SK-N-SH treated with all-trans-retinoic acid at 6 μM for 48 hours (cell line): ENCODE data around the gene PID1.

Source experiments
- CREB5 ChIP-seq: fragments of 250-450 bp; sonication (Bioruptor Pico); IDR thresholded peaks from 2 replicates; pipeline ENCODE4 v1.5.1; 2020; ENCODE audit warnings: low read depth, mild to moderate bottlenecking, moderate library complexity
- CSDC2 ChIP-seq: fragments of 250-450 bp; sonication (Bioruptor Pico); IDR thresholded peaks from 2 replicates; pipeline ENCODE4 v1.5.0; 2020; ENCODE audit warnings: mild to moderate bottlenecking, moderate library complexity
- CSRNP3 ChIP-seq: fragments of 250-450 bp; sonication (Bioruptor Pico); IDR thresholded peaks from 2 replicates; pipeline ENCODE4 v1.5.1; 2021; ENCODE audit warnings: mild to moderate bottlenecking, moderate library complexity
- ESRRG ChIP-seq: fragments of 250-450 bp; sonication (Bioruptor Pico); IDR thresholded peaks from 2 replicates; pipeline ENCODE4 v1.6.1; 2021; ENCODE audit warnings: mild to moderate bottlenecking
- ISL1 ChIP-seq: fragments of 250-450 bp; sonication (Bioruptor Pico); IDR thresholded peaks from 2 replicates; pipeline ENCODE4 v2.1.2; 2022; ENCODE audit warnings: mild to moderate bottlenecking, moderate library complexity
- PATZ1 ChIP-seq: fragments of 250-450 bp; sonication (Bioruptor Pico); IDR thresholded peaks from 2 replicates; pipeline ENCODE4 v1.8.0; 2020; ENCODE audit warnings: mild to moderate bottlenecking, moderate library complexity, borderline replicate concordance
- POU6F1 ChIP-seq: fragments of 250-450 bp; sonication (Bioruptor Pico); IDR thresholded peaks from 2 replicates; pipeline ENCODE4 v1.8.0; 2021; ENCODE audit warnings: low read depth, mild to moderate bottlenecking, moderate library complexity, borderline replicate concordance
- PPARA ChIP-seq: fragments of 250-450 bp; sonication (Bioruptor Pico); IDR thresholded peaks from 2 replicates; pipeline ENCODE4 v1.5.0; 2020; ENCODE audit warnings: mild to moderate bottlenecking, borderline replicate concordance
- ZFP3 ChIP-seq: fragments of 250-450 bp; sonication (Bioruptor Pico); IDR thresholded peaks from 2 replicates; pipeline ENCODE4 v1.5.0; 2020; ENCODE audit warnings: mild to moderate bottlenecking, moderate library complexity
- ZNF565 ChIP-seq: fragments of 450-650 bp; formaldehyde crosslinking; conservative IDR thresholded peaks from 2 replicates; pipeline ENCODE4 v1.5.0; 2020; ENCODE audit warnings: low read depth, mild to moderate bottlenecking, moderate library complexity

- TF ChIP-seq ESRRG (CRISPR knock-in tag), result no peak
- TF ChIP-seq ZNF565 (CRISPR knock-in tag), result no peak
- no peak for TF ChIP-seq POU6F1 (CRISPR knock-in tag)
- TF ChIP-seq CREB5 (CRISPR knock-in tag), result no peak
- TF ChIP-seq CSRNP3 (CRISPR knock-in tag), result no peak
- TF ChIP-seq PATZ1 (CRISPR knock-in tag), result no peak
- no peak for TF ChIP-seq ZFP3 (CRISPR knock-in tag)
- TF ChIP-seq ISL1, result no peak
- TF ChIP-seq PPARA, result no peak
- TF ChIP-seq CSDC2 (CRISPR knock-in tag), result no peak
Measured at GRCh38 chr2:229174794-229175496, 96.1 kb downstream of the PID1 start.
